ENCODE results near the gene EXOC6B.
"Not testable (repeated sequence)": the region's sequence is repeated elsewhere in the genome, so short reads cannot be mapped to it uniquely, and the experiment has no call there.

Gene EXOC6B

DNA sequence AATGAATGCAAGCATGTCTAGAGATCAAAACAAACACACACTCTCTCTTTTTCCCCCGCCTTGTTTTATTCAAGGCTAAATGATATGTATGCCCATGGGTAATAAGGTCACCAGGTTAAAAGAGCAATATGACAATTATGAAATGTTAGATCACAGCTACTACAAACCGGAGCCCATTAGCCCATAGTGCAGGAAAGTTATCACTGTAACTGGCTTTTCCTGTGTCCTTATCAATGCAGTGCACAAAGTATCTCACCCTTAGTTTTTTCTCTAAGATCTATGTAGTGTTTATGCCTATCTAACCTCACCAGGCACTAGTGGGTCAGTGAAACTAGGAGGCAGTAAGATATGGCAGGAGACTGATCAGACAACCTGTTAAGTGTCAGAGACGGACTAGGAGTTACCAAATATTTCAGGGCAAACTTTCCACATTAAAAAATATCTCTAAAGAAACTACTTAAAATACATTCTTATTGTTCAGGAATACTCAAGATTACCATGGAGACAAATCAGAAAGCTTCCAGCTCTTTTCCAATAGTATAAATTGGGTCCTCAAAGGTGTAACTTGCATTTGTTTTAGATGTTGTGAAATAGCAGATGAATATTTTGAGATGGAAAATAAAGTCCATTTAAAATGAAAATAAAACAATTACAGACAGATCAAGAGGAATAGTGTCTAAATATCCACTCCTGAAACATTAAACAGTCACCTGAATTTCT lies 282.2 kb downstream of the EXOC6B start:
- DNase-seq (ENCODE audit: low spot score), result no peak

DNA sequence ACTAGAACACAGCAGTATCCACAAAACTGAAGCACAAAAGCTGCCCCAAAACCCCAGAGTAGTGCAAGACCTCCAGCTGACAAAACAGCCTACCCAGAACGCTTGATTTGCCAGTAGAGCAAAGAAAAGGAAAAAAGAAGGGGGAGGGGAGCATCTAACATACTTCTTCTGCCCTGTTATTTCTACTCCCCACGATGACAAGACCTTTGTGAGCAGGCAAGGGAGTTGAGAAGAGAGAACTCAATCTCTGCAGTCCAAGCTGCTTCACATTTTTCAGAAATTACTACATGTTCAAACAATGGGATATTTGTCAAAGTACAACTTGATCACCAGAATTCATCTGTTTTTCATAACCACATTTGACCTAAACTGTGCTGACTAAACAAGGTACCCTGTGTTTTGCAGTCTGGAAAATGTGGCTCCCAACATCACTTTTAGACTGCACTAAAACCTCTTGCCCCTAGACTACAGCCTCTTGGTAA lies 286.7 kb downstream of the EXOC6B start:
- no peak for DNase-seq (ENCODE audit: low spot score)

DNA sequence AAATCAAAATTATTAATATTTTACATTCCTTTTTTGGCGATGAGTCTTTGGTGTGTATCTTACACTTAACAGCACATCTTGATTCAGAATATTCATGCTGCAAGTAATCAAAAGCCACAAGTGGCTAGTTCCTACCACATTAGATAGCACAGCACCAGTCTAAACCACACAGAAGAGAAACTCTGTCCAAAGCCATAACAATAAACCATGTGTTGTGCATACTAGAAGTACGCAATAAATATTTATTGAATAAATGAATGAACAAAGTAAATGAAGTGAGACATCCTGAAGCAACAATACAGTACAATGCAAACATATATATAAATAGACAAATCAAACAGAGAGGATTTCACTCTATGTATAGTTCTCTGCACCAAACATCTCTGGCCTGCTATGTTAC lies 287.3 kb downstream of the EXOC6B start:
- DNase-seq (ENCODE audit: low spot score), result no peak

DNA sequence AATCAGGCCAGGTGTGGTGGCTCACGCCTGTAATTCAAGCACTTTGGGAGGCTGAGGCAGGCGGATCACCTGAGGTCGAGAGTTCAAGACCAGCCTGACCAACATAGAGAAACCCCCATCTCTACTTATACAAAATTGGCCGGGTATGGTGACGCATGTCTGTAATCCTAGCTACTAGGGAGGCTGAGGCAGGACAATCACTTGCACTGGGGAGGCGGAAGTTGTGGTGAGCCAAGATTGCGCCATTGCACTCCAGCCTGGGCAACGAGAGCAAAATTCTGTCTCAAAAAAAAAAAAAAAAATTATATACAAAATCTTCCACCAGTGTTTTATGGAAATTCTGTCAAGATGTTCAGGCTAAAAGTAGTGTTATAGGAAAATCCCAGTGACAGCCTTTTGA lies 290.2 kb downstream of the EXOC6B start:
- DNase-seq (ENCODE audit: low spot score), result not testable (repeated sequence)

DNA sequence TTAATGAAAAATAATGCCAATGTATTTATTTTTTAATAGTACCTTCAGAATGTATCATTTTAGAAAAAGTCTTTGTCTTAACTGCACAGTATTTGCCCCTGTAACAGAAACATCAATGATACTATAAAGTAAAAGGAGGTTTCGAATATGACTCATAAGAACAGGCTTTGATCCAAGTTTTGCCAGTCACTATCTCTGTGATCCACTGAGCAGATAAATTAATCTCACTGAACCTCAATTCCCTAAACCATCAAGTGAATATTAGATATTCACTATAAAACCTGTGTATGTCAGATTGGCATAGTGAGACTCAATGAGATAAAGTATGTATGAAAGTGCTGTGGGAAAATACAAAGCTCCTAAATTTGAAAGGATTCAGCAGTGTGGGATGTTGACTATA lies 292.1 kb downstream of the EXOC6B start:
- peak; percentile 22 for DNase-seq (ENCODE audit: low spot score)

DNA sequence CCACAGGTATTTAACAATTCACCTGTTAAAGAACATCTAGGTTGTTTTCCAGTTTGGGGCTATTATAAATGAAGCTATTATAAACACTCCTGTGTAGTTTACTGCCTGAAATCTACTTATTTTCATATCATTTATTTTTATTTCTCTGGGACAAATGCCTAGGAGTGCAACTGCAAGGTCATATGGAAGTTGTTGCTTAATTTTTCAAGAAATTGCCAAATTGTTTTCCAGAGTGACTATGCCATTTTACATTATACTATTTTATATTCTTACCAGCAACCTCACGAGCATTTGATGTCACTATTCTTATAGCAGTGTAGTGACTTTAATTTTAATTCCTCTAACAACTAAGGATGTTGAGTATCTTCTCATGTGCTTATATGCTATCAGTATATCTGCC lies 298.4 kb downstream of the EXOC6B start:
- no peak for DNase-seq (ENCODE audit: low spot score)

DNA sequence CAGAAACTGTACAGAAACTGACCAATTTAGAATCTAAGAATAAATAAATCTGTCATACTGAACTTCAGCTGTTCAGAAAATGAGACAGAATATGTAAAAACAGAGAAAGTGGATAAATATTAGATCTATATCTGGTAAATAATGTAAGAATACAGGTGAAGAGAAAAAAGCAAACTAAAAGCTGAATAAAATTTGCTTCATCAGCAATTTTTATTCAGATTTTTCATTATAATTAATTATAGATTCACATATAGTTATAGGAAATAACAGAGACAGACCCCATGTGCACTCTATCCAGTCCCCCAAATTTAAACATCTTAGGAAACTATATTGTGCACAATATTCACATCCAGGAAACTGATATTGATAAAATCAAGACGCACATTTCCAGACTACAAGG lies 299.2 kb downstream of the EXOC6B start:
- no peak for DNase-seq (ENCODE audit: low spot score)

DNA sequence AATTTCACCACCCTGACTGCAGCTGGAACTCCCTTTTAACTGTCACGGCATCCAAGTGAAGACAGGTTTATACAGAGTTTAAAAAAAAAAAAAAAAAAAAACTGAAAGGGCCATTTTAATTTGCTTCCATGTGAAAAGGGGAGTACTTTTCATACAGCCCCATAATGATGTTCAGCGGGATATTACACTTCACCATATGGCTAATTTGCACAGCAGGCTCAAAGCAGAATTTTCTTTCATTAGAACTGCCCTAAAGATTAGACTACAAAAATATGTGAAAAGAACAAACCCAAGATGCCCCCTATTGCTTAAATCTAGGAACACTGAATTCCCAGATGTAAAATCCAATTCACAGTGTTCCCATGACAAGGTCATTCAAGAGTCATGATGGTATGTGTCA lies 301.8 kb downstream of the EXOC6B start:
- no peak for DNase-seq (ENCODE audit: low spot score)

DNA sequence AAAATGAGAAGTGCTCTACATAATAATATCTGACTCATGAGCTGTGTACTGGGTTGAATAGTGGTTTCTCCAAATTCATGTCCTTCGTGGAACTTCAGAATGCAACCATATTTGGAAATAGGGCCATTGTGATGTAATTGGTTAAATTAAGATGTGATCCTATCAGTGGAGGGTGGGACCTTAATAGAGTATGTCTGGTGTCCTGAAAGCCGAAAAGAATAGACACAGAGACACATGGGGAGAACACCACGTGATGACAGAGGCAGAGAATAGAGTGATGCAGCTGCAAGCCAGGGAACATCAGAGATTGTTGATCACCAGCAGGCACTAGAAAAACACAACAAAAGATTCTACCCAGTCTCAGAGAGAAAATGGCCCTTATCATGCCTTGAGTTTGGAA lies 310.1 kb downstream of the EXOC6B start:
- no peak for DNase-seq (ENCODE audit: low spot score)

DNA sequence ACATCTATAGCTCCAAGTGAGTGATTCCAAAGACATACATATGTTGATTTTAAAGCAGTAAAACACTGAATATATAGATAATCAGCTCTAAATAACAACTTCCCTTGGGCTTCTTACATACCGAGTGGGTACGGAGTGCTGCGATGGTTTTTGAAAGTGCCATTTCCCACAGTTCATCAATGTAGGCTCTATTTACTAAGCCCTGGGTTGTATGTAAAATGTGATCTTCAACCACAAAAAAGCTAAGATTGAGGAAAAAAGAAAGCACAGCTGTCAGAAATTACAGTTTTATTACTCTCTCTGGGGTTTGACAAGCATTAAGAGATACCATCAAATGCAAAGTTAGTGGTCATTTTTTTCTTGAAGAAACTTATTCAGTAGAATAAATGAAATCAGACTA lies 312.8 kb downstream of the EXOC6B start:
- no peak for DNase-seq (ENCODE audit: low spot score)

DNA sequence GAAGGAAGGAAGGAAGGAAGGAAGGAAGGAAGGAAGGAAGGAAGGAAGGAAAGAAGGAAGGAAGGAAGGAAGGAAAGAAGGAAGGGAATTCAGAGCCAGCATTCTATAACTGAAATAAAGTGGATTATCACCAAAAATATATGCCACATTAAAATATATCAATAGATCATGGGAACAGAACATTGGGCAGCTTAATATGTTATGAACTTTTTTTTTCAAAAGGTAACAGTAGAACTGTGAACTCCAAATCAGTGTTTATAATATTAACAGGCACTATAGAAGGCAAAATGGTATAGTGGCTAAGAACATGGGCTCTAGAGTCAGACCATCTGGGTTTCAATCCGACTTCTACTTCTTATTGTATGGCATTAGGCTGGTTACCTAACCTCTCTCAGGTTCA lies 313.5 kb downstream of the EXOC6B start:
- no peak for DNase-seq (ENCODE audit: low spot score)

DNA sequence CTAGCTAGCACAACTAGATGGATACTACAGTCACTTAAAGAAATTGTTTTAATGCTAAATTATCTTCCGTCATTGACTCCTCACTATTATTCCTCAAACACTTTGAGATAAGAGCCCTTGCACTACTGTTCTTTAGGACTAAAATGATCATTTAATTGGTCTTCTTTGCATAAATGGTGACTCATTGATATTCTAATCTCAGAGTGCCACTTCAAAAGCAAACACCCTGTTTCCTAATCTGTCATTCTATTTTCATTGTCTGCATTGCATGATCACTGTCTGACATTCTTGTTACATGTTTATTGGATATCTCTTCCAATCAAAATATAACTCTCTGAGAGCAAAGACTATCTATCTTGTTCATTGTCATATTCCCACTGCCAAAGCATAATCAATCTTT lies 313.9 kb downstream of the EXOC6B start:
- no peak for DNase-seq (ENCODE audit: low spot score)

DNA sequence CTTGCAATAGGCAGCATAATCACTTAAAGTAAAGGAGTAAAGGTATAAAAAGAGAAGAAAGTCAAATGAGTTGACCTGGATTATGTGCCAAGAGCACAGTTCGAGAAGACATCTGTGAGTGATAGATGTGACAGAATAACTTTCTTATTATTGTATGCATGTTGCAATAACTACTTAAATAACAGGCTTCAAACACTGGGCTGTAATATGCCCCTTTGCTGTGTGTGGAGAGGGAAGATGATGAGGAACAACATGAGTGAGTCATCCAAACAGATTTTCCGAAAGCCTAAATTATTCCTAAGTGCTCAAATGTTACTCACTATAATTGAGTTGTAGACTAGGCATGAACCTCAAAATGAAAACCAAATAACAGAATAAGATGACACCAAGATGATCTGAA lies 328.1 kb downstream of the EXOC6B start:
- no peak for DNase-seq (ENCODE audit: low spot score)

DNA sequence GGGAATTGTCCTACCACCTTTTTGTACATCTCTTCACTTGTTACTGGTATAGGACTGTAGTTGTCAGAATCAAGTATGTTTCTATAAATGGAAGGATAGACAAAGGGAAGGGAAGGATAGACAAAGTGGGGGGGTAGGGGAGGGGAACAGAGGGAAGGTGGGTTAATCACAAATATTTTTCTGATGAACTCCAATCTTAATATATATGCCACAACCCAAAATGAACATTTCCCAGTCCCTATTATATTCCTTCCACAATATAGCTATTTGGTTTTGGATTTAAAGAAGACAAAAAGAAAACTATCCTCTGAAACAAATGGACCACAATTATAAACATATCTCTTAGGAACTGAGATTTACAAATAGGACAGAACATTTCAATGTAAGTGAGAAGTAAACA lies 329.4 kb downstream of the EXOC6B start:
- DNase-seq (ENCODE audit: low spot score), result no peak

DNA sequence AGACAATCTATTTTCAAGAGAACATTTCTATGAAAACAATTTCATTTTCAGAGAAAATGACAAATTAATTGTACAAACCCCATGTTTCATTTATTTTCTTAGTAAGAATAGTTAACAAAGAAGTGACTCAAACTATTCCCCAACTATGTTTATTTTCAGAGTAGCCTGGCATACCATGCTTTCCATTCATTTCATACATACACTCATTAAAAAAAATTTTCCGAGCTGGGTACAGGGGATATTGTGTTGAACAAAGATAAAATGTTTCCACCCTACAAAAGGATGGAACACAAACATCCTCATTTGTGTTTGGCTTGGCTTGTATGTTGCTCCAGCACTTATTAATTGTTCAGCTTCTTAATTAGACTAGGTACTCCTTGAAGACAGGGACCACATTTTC lies 331.4 kb downstream of the EXOC6B start:
- no peak for DNase-seq (ENCODE audit: low spot score)

DNA sequence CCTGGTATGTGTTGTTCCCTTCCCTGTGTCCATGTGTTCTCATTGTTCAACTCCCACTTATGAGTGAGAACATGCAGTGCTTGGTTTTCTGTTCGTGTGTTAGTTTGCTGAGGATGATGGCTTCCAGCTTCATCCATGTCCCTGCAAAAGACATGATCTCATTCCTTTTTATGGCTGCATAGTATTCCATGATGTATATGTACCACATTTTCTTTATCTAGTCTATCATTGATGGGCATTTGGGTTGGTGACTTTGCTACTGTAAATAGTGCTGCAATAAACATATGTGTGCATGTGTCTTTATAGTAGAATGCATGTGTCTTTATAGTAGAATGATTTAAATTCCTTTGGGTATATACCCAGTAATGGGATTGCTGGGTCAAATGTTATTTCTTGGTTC lies 341.2 kb downstream of the EXOC6B start:
- not testable (repeated sequence) for DNase-seq (ENCODE audit: low spot score)

DNA sequence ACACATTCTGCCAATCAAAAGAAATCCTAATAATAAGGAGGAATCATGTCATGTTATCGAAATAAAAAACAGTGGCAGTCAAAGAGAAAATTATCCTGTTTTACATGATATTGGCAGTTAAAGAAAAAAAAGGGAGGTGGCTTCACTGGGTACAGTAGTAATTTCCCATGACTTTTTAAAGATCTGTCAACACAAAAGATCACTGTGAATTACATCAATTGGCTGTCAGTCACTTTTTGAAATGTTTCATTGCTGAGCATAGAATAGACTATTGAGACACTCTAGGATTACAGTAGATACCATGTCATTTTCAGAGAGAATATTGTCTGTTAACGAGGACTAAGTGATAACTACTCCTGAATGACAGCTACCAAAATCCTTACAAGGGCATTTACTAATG lies 342.5 kb downstream of the EXOC6B start:
- DNase-seq (ENCODE audit: low spot score), result no peak

DNA sequence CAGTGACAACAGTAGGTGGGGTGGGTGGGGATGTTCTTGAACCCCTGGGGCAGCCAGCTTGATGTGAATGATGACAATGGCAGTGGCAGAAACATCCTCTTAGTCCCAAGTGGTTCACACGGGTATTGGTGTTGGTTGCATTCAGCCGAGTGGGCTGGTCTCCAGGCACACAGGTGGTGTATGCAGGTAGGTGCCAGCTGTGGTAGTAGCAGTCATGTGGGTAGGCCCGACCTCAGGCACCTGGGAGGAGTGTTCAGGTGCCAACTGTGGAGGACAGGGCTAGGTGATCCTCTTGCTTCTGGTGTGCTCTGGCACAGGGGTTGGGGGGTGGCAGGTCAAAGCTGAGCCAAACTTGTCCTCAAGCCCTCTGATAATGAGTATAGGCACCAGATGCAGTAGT lies 350.6 kb downstream of the EXOC6B start:
- no peak for DNase-seq (ENCODE audit: low spot score)

DNA sequence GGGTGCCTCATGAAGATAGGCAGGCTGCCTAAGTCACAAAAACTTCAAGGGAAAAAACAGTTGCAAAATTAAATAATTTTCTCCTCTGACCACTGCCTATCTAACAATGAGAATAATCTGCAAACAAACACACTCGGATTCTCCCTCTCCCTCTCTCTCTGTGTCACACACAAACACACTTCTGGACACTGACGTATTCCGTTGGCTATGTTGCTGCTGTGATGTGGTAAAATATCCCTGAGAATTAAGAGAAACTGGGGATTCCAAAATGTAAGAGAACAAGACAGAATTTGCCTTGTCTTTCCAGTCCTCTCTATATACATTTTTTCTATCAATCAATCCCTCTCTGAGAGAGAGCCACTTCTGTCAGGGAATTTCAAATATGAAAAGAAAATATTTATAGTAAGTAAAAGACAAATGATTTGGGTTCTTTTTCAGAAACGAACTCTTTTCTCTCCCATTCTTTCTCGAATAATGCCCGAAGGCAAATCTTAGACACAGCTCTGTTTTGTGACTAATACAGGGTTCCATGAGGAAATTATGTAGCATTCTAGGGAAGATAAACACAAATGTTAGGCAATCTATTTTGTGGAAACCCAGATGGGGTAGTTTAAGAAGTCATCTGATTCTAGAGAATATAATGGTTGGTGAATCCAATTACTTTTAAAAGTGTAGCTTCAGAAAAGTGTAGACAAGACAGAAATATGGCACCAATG lies 367.9 kb downstream of the EXOC6B start:
- DNase-seq (ENCODE audit: low spot score), result no peak

DNA sequence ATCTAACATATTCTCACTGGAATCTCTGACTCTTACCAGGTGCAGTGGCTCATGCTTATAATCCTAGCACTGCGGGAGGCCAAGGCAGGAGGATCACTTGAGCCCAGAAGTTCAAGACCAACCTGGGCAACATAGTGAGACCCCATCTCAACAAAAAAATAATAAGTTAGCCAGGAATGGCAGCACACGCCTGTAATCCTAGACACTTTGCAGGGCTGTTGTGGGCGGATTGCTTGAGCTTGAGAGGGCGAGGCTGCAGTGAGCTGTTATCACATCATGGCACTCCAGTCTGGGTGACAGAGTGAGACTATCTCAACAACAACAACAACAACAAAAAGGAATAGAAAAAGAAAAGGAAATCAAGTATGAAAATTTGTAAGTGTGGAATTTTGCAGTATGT lies 371.6 kb downstream of the EXOC6B start:
- no peak for DNase-seq (ENCODE audit: low spot score)

DNA sequence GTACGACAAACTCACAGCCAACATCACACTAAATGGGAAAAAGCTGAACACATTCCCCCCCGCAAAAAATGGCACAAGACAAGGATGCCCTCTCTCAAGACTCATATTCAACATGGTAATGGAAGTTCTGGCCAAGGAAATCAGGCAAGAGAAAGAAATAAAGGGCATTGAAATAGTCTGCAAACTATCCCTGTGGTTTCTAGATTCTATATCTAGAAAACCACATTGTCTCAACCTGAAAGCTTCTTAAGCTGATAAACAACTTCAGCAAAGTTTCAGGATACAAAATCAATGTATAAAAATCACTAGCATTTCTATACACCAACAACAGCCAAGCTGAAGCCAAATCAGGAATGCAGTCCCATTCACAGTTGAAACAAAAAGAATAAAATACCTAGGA lies 383.6 kb downstream of the EXOC6B start:
- DNase-seq (ENCODE audit: low spot score), result no peak

DNA sequence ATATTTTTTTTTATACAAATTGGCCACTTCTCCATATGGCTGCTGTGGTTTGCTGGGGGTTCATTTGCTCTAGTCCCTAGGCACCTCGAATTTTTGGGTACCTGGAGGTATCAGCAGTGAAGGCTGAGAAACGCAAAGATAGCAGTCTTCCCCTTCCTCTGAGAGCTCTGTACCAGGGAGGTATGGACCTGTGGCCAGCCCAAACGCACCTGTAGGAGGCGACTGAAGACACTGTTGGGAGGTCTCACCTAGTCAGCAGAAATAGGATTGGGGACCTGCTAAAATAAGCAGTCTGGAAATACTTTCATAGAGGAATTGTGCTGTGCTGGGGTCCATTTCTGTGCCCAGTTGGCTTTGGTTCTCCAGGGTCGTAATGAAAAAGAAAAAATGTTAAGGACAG lies 385.9 kb downstream of the EXOC6B start:
- no peak for DNase-seq (ENCODE audit: low spot score)

DNA sequence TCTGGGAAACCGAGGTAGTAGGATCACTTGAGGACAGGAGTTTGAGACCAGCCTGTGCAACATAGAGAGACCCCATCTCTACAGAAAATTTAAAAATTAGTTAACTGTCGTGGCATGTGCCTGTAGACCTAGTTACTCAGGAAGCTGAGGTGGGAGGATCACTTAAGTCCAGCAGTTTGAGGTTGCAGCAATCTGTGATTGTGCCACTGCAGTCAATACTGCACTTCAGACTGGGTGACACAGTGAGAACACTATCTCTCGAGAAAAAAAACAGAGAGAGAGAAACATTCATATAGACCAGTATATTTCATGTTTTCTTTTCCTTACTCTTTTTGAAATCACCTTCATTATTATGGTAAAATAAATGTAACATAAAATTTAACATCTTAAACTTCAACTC lies 387.5 kb downstream of the EXOC6B start:
- no peak for DNase-seq (ENCODE audit: low spot score)

DNA sequence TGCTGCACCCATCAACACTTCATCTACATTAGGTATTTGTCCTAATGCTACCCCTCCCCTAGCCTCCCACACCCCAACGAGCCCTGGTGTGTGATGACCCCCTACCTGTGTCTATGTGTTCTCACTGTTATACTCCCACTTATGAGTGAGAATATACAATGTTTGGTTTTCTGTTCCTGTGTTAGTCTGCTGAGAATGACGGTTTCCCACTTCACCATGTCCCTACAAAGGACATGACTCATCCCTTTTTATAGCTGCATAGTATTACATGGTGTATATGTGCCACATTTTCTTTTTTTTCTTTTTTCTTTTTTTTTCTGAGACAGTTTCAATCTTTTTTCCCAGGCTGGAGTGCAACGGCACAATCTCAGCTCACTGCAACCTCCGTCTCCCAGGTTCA lies 394.1 kb downstream of the EXOC6B start:
- DNase-seq (ENCODE audit: low spot score), result no peak
